HG03469 (cell line): ENCODE results near the gene PALM3.
"Not testable (repeated sequence)": the region's sequence is repeated elsewhere in the genome, so short reads cannot be mapped to it uniquely, and the experiment has no call there.

Experiments used
- ATAC-seq: cut with Tn5 transposase; IDR thresholded peaks from one replicate; pipeline ENCODE4 v1.9.1; 2021; ENCODE audit warnings: mild to moderate bottlenecking, moderate library complexity, moderate number of reproducible peaks; ENCODE audit not compliant: unreplicated experiment

Gene PALM3

DNA sequence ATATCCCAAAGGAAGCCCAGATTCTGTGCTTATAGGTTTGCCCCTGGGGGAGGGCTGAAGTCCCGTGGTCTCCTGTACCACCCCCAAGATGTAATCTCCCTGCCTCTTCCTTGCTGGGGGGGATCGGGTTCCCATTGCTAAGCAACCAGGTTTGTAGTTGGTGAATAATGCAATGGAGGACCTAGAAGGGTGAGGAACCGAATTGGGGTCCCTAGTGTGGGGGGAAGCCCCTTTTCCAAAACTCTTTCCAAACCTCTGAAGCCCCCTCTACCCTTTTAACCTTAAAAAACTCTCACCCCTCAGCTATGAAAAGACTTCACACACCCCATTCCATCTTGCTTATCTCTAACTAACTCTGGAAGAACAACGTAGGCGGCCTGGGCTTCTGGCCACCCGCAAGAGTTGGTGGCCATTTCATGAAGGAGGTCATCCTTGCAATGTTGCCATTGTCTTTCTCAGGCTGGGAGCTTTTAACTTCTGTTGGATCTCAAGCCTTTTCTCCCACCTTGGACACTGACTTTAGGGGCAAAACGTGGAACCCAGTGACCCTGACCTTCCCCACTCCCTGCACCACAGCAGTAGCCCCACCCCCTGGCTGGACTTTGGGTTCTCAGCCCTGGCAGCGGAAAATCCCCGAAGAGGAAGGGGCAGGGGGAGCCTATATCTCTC lies 661 bp downstream of the PALM3 start:
- ATAC-seq = no peak

DNA sequence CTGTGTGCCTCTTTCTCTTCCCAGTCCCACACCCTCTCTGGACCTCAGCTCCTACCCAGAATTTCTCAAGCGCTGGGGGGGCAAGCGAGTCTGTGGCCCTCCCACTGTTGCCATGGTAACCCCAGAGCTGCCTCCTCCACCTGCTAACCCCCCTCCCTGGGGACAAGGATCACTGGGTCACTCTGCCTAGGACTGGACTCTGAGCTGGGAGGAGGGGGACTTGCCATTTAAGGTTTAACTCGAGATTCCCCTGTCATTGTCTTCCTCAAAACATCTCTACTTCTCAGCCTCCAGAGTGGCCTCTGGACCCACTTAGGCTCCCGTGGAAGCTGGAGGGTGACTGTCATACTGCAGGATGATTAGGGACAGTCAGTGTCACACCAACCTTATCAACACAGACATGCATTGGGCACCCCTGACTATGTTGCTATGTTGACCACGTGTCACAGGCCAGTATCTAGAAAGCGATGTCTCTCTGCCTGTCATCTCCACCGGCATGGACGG lies 2.2 kb downstream of the PALM3 start:
- no peak for ATAC-seq

DNA sequence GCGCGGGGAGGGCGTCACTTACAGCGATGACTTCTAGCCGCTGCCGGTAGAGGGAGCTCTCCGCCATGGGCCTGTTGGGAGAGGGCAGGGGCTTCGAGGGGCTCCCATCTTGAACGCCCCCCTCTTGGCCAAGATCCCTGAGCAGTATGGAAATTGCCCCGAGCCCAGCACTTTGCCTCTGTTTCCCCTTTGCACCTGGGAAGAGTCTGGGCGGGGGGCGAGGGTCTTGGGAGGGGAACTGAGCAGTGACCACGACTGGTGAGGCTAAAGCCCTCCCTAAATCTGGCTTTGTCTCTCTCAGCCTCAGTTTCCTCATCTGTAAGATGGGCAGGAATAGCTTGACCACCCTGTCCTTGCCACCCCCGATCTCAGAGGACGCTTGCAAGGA lies 2.8 kb downstream of the PALM3 start:
- ATAC-seq = no peak

DNA sequence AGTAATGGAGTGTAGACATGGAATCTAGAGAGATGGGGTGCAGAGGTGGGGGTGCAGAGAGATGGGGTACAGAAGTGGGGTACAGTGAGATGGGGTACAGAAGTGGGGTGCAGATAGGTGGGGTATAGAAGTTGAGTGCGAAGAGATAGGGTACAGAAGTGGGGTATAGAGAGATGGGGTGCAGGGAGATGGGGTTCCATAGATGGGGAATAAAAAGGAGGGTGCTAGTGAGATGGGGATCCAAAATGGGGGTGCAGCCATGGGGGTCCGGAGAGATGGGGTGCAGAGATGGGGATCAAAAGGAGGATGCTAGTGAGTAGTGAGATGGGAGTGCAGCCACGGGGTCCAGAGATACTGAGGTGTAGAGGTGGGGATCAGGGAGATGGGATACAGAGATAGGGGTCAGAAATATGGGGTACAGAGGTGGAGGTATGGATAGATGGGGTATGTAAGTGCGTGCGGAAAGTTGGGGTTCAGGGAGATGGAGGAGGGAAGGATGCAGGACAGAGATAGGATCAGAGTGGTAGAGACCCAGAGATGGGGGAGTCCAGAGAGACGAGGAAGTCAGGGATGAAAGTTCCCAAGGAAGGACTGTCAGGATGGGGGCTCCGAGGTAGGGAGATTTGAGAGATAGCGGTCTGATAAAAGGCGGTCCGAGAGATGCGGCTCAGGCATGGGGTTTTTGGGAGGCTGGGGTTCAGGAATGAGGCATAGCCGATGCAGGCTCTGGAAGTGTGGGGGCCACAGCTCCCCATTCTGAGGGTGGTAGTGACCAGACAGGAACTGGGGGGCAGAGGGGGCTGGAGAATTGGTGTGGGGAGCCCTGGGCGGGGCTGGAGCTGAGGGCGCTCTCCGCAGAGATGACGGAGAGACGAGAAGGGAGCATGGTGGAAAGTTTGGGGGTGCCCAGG lies 3.4 kb downstream of the PALM3 start:
- no peak for ATAC-seq

DNA sequence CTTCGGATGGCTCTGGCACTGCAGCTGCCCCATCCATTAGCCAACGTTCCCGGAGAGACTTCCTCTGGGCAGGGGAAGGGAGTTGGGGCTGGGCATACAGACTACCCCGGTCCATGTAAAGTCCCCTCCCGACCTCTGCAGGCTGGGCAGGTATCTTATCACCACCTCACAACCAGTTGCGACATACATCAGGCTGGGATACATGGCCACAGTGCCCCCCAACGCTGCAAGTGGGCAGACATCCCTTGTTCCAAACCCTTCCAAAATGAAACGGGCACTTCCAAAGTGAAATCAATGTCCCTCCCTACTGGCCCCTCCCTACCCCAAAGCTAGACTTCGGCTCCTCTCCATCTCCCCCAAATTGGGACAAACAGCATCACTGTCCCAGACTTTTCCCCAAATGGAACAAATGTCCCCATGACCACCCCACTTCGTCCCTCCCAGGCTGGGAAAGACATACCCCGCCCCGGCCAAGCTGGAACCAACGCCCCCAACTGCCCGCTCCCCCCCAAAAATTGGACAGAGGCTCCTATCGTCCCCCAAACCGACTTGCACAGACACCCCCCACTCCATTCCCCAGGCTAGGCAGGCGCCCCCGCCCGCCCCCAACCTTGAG lies 5.0 kb downstream of the PALM3 start:
- ATAC-seq = no peak

DNA sequence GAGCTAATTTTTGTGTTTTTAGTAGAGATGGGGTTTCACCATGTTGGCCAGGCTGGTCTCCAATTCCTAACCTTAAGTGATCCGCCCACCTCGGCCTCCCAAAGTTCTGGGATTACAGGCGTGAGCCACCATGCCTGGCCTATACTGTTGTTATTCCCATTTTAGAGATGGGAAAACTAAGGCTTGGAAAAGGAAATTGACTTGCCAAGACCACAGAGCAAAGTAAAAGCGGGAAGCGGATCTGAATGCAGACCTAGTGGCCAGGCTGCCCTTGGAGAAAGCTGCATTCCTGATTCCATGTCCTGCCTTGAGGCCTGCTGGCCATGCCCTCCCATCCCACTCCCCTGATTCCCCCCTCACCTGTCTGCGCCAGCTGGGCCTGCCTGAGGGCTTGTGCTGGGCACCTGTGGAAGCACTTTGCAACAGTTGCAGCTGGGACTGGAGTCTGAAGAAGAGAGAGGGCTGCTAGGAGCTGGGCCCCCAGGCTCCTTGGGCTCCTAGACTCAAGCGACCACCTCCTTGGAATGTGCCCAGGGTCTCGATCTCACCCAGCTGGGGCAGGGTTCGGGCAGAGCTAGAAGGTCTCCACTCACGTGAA lies 5.7 kb downstream of the PALM3 start:
- ATAC-seq = no peak

DNA sequence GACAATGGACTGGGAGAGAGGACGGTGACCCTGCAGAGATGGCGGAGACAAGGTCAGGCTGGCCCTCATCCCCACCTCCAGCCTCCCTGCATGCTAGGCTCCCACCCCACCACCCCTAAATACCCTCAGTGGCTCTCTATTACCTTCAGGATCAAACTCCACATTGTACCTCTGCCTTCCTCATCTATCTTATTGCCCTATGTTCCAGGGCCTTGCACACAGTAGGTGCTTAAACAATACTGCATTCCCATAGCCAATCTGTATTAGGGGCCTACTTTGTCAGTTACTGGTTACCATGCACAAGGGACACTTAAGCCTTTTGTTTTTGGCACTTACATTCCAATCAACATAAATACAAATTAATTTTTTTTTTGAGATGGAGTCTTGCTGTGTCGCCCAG lies 6.5 kb downstream of the PALM3 start:
- no peak for ATAC-seq

DNA sequence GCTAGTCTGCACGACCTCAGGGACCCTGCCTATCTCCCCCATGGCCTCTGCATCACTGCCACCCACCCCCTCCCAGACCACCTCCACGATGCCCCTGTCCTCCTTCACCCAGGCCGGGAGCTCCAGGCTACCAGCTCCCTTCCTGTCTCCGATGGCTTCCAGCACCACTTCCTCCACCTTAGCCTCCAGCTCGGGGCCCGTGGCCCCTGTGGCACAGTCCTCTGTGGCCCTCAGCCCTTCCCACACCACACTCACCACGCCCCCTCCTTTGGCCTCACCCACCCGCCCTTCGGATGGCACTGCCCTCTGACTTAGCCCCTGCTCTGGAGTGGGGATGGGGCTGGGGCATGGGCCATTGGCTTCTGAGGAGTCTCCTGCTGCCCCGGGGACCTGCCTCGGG lies 7.2 kb downstream of the PALM3 start:
- ATAC-seq = no peak

DNA sequence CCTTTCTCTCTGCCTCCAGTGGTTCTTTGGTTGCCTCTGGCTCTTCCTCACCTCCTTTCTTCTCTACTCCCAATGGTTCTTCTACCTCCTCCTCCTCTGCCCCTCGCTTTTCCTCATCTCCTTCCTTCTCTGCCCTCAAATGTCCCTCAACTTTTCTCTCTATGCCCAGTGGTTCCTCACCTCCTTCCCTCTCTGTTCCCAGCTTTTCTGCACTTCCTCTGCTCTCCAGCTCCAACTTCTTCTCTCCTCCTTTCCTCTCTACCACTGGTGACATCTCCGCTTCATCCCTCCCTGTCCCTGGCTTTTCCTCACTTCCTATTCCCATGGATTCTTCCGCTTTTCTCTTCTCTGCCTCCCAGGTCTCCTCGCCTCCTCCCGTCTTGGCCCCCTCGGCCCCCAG lies 7.8 kb downstream of the PALM3 start:
- no peak for ATAC-seq

DNA sequence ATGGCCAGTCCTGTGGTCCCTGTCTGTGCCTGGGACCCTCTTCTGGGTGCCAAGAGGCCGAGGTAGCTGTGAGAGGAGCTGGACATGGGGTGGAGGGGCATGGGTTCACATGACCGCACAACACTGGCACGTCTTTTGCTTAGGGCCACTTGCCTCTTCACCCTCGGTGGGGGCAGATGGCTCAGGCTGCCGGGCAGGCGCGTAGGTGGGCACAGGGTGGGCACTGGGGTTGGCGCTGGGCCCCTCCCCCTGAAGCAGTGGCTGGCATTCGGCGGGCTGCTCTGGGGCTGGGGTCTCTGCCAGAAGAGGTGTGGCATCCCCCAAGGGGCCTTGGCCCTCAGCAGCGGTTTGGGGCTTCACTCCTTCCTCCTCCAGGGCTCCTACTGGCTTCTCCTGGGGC lies 8.4 kb downstream of the PALM3 start:
- ATAC-seq = no peak

DNA sequence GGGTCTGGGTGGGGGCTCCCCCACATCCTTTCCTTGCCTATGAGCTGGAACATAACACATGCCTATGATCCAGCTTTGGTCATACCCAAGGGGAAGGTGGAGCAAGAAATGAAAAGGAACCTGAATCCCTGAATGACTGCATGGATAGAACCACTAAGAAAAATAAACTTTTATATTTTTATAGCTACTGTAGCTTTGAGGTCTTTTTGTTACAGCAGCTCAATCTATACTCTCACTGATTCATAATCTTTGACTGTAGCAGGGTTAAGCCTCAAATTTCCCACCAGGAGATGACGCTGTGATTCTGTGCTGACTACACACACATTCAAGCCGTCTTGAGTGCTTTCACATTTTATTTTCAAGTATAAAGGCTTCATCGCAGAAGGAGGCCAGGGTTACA lies 8.8 kb downstream of the PALM3 start:
- ATAC-seq = no peak

DNA sequence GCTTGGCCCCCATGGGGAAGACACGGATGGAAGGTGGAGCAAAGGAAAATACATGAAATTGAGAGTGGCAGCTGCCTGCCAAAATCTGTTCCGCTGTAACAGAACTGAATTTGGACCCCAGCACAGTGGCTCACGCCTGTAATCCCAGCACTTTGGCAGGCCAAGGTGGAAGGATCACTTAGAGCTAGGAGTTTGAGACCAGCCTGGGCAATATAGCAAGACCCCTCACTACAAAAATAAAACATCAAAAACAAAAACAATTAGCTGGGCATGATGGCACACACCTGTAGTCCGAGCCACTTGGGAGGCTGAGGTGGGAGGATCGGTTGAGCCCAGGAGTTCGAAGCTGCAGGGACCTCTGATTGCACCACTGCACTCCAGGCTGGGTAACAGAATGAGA lies 9.4 kb downstream of the PALM3 start:
- ATAC-seq = no peak

DNA sequence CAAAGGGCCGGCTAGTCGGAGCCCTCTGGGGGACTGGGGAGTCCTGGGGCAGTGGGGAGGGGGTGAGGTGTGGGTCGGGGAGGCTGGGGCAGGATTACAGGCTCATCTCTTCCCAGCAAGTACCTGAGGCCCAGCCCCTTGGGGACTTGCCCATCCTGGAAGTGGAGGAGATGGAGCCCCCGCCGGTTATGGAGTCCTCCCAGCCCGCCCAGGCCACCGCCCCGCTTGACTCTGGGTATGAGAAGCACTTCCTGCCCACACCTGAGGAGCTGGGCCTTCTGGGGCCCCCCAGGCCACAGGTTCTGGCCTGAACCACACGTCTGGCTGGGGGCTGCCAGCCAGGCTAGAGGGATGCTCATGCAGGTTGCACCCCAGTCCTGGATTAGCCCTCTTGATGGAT lies 9.9 kb downstream of the PALM3 start:
- ATAC-seq = no peak

DNA sequence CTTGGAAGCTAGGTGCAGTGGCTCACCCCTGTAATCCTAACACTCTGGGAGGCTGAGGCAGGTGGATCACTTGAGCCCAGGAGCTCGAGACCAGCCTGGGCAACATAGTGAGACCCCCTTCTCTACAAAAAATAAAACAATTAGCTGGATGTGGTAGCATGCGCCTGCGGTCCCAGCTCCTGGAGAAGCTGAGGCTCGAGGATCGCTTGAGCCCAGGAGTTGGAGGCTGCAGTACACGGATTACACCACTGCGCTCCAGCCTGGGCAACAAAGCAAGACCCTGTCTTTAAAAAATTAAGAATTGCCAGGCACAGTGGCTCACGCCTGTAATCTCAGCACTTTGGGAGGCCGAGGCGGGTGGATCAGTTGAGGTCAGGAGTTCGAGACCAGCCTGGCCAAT lies 10.9 kb downstream of the PALM3 start:
- not testable (repeated sequence) for ATAC-seq

DNA sequence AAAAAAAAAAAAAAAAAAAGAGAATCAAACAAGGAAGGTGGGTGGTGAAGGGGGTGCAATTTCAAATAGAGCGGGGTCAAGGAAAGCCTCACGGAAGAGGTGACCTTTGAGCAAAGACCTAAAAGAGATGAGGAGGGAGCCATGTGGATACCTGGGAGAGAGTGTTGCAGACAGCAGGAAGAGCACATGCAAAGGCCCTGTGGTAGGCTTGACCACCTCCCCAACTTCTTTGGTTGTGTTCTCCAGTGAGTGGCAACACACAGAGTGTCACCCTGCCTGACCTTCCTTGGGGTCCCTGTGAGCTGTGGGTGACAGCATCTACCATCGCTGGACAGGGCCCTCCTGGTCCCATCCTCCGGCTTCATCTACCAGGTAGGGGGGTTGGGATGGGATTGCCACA lies 11.4 kb downstream of the PALM3 start:
- ATAC-seq = no peak

DNA sequence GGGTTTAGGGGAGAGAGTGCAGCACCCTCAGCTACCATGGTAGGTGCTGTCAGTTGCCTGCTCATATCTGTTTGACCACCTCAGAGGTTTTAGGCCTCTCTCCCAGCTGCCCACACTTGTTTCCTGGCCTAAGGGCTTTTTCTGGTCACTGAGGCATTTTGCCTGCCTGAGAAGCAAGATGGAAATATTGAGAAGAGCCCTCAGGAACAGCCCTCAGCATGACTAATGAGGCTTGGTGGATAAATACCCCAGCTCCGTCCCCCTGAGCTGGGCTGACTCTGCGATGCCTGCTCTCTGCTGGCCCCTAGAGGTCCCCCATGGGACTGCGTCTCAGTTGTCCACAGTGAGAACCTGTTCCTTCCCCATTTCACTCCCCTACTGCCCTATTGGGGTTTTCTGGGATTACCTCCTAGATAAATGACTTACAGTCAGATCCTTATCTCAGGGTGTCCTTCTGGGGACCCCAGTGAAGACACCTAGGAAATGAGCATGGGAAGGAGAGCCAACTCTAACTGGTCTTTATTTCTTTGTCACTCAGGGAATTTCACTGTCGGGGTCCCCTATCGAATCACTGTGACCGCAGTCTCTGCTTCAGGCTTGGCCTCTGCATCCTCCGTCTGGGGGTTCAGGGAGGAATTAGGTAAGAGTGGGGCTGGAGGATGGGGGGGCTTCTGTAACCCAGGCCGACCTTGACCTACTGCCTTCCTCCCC lies 13.3 kb downstream of the PALM3 start:
- no peak for ATAC-seq

DNA sequence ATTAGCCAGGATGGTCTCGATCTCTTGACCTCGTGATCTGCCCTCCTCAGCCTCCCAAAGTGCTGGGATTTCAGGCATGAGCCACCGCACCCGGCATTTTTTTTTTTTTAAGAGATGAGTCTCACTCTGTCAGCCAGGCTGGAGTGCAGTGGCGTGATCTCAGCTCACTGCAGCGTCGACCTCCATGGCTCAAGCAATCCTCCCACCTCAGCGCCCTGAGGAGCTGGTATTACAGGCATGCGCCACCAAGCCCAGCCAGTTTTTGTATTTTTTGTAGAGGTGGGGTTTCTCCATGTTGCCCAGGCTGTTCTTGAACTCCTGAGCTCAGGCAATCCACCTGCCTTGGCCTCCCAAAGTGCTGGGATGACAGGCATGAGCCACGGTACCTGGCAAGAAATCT lies 14.0 kb downstream of the PALM3 start:
- not testable (repeated sequence) for ATAC-seq

DNA sequence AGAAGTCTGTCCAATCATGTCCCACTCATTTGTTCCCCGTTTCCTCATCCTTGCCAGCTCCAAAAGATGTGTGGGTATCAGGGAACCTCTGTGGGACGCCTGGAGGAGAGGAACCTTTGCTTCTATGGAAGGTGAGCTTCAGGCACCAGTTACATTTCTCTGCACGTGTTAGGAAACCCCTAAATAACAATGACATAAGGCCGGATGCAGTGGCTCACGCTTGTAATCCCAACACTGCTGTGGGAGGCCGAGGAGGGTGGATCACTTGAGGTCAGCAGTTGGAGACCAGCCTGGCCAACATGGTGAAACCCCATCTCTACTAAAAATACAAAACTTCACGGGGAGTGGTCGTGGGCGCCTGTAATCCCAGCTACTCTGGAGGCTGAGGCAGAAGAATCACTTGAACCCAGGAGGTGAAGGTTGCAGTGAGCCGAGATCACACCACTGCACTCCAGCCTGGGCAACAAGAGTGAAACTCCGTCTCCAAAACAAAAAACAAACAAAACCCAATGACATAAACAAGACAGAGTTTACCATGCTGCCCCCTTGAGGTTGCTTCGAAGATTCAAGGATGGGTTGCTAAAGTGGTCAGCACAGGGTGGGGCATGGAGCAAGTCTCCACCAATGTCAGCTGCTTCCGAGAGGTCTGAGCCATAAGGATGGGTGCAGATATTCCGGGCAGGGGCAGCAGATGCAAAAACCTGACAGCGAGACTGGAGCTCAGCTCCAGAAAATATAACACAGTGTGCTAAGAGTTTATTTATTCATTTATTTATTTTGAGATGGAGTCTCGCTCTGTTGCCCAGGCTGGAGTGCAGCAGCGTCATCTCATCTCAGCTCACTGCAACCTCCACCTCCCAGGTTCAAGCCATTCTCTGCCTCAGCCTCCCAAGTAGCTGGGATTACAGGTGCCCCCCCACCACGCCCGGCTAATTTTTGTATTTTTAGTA lies 18.9 kb downstream of the PALM3 start:
- ATAC-seq = not testable (repeated sequence)

DNA sequence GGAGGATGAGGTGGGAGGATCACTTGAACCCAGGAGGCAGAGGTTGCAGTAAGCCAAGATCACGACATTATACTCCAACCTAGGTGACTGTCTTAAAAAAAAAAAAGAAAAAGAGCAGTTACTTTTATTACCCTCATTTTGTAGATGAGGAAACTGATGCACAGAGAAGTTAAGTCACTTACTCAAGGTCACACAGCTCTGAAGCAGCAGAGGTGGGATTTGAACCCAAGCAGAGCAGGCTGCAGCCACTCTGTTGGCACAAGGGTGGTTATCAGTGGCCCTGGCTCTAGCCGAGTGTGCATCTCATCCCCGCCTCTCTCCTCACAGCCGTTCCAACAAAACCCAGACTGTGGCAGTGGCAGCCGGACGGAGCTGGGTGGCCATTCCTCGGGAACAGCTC lies 22.7 kb downstream of the PALM3 start:
- ATAC-seq = no peak

DNA sequence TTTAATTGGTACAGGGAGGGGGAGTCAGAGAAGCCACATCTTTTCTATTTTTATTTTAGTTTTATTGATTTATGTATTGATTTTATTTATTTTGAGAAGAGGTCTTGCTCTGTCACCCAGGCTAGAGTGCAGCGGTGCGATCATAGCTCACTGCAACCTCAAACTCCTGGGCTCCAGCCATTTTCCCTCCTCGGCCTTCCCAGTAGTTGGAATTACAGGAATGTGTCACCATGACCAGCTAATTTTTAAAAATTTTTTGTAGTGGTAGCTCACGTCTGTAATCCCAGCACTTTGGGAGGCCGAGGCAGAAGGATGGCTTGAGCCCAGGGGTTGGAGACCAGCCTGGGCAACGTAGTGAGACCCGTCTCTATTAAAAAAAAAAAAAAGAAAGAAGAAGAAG lies 26.2 kb downstream of the PALM3 start:
- ATAC-seq = no peak
